SHP77 treated with DMSO at 0.1 percent for 48 hours (cell line): ENCODE data around the gene SHC3.

ENCODE experiments used
- DNase-seq: peaks from one replicate; lab custom pipeline; 2025; lab: John Stamatoyannopoulos, UW

The SHC3 gene

DNA sequence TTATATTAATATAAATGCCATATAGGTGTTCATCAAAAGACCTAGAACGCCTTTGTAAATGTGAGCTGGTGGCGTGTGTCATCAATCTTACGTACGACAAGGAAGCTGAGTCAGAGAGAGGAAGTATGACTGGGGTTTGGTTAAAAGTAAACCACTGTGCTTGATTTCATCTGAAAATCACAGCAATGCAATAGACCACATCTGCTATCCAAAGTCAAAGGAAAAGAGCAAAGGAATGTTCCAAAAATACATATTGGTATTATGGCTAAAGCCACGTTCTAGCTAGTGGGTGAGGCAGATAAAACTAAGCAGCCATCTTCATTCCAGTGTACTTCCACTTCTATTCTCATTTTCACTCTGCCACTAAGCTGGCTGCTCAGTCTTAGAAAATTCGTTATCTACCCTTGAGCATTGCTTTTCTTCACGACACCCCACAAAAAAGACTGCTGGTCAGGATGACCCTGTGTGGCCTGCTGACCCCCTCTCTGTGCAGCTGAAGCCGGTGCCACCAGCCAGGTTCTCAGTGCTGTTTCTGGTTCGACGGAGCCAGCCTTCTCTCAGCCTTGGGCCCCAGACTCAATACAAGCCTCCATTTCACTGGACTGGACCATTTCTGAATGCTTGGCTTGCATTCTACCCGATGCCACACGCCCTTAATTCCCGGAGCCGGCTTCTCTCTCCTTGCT is 23.8 kb downstream of the SHC3 start:
- no peak for DNase-seq

DNA sequence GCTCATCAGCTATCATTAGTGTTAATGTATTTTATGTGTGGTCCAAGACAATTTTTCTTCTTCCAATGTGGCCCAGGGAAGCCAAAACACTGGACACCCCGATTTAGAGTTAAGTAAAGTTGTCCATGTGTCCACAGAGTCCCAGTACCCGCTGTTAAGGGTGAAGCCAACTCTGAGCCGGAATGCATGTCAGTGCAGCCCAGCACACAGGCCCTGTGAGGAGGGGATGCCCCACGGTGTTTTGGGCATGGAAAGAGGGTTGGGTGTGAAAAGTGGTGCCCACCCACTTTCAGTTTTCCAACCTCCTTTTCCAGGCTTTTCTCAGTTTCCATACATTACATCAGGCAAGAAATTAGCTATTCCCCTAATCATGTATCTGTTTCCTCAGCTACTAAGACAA is 24.4 kb downstream of the SHC3 start:
- DNase-seq = no peak

DNA sequence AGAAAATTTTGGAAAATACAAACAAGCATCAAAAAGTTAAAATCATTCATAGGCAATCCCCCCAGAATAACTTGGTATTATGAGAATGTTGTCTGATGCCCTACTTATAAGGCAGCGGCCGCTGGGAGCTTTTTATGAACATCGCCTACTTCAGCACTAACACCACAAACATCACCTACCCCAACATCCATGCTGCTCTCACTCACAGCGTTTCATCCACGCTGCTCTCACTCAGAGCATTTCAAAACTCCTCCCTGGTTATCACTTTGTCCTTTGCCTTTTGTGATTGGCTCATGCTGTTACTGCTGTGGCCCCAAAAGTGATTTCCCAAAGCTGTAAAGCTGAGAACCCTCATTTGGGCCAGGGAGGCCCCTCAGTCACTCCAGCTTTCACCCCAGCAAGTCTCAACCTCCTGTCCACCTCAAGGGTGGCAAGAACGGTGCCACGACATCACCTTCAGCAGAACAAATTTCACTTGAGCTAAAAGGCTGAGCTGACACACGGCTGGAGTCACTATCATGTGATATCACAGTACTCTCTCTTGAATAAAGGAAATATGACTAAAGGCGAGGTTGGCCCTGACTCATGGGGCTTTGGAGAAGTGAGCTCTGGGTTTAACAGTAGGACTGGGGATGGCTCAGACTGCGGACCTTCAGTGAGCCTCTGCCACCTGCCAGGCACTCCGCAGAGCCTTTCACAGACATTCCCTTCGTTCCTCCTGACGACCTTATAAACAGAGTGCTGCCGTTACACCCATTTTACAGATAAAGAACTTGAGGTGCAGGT is 25.2 kb downstream of the SHC3 start:
- DNase-seq = no peak

DNA sequence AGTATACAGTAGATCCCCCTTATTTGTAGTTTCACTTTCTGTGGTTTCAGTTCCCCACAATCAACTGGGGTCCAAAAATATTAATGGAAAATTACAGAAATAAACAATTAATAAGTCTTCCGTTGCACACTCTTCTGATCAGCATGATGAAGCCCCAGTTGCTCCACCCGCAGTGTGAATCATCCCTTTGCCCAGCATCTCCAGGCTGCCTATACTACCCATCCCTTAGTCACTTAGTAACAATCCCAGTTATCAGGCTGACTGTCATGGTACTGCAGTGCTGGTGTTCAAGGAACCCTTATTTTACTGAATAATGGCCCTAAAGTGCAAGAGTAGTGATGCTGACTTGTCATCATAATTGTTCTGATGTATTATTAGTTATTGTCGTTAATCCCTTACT is 28.9 kb downstream of the SHC3 start:
- DNase-seq = no peak

DNA sequence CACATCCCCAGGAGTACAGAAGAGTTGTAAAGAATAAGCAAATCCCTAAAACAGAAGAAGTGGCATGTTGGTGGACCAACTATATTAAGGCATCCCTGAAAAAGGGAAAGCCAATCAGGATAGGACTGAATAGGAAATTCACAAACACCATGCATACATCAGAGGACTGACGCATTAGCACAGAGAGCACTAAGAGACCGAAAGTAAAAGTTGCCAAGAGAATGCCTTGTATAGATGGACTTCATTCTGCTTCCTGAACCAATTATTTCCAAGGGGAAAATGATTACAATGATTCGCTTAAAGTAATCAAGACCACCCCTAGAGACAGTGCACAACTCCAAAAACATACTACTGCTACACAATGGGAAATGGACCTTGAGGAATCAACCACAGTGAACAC is 33.5 kb downstream of the SHC3 start:
- DNase-seq = no peak

DNA sequence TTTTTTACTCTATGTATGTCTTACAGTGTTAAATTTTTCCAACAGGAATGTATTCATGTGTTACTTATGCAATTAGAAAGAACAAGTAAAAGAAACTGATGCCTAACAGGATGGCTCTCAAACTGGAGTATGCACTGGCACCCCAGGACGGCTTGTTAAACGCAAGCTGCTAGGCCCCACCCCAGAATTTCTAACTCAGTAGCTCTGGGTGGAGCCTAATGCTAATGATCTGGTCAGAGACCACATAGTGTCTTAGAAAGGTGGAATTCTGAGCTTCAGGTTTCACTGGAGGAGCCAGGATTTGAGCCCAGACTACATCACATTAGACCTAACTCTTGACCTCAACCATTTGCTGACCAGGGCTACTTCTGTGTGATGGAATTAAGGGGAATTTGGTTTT is 34.4 kb downstream of the SHC3 start:
- no peak for DNase-seq

DNA sequence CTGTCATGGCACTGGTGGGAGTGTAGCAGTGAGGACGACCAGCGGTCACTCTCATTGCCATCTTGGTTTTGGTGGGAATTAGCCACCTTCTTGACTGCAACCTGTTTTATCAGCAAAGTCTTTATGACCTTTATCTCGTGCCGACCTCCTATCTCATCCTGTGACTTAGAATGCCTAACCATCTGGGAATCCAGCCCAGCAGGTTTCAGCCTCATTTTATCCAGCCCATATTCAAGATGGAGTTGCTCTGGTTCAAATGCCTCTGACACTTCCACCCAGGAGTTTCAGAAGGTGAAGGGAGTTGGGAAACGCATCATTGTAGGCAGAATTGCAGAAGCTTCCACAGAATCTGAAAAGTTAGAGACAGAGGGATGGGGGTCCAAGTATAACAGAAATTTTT is 35.4 kb downstream of the SHC3 start:
- no peak for DNase-seq

DNA sequence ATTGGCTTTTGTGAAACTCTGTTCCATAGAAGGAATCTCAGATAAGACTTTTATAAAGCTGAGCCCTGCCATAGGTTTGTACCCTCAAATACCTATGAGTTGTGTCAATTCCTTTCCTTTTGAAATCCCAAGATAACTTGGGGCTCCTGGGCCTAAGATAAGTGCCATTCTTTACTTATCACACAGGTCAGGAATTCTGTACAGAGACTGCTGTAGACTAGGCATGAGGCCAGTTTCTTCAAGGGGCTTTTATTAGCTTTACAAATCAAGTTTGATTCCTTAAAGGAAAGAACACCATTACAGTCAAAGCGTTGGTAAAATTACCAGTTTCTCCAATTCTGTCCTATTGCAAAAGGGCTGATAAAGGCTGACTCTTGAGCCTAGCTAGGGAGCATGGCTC is 39.2 kb downstream of the SHC3 start:
- DNase-seq = no peak

DNA sequence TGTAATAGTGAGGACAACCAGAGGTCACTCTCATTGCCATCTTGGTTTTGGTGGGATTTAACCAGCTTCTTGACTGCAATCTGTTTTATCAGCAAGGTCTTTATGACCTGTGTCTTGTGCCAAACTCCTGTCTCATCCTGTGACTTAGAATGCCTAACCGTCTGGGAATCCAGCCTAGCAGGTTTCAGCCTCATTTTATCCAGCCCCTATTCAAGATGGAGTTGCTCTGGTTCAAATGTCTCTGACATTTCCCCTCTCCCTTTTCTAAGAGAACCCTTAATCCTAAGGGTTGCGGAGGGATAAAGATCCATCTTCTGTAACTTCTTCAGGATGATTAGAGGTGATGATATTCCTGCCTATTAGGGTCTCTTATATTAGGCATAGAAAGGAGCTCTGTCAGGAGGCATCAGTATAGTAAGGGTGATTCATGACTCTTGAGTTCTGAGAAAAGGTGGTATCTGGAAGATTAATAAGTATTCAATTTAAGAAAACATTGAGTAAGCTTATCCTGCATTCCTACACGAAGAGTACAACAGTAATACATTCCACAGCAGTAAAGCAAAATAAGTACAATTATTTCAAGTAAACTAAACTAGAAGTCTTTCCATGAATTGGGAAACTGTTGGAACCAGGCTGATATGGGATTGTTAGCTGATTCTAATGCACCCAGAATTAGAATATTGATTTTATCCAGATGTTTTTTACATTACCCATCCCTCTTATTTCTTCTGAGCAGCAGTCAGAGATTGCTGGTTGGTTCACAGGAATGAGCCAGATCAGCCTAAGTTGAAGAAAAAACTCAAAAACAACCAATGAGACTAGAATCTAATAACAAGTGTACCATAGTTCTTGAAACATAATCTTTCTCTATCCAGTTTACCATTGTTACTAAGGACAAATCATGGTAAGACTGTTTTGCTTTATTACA is 39.9 kb downstream of the SHC3 start:
- DNase-seq = no peak

DNA sequence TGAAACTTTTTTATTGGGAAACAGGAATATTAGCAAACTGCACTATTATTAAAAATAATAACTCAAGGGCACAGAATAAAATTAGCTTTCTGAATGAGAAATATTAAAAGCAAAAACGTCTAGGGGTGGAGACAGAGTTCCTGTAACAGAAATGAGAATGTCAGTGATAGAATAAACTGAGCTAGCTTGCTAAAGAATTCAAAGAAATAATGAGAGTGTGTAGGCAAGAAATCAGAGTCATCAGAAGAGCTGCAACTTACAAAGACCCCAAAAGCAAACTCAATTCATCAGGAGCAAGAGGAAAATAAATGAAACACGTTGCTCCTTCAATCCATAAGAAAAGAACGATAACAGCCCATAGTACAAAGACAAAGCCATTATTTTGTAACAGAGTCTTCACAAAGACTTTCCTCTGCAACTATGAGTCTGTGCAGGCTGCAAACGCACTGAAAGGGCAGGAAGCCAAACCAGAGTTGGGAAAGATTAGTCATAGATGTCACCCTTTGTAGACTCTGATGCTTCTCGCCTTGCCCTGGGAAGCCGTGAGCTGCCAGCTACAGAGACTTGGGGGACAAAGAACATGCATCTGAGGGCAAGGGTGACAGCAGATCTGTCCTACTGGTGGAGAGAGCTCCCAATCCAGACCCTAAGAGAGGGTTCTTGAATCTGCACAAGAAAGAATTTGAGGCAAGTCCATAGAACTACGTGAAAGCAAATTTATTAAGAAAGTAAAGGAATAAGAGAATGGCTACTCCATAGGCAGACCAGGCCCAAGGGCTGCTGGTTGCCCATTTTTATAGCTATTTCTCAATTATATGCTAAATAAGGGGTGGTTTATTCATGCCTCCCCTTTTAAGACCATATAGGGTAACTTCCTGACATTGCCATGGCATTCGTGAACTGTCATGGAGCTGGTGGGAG is 40.8 kb downstream of the SHC3 start:
- no peak for DNase-seq

DNA sequence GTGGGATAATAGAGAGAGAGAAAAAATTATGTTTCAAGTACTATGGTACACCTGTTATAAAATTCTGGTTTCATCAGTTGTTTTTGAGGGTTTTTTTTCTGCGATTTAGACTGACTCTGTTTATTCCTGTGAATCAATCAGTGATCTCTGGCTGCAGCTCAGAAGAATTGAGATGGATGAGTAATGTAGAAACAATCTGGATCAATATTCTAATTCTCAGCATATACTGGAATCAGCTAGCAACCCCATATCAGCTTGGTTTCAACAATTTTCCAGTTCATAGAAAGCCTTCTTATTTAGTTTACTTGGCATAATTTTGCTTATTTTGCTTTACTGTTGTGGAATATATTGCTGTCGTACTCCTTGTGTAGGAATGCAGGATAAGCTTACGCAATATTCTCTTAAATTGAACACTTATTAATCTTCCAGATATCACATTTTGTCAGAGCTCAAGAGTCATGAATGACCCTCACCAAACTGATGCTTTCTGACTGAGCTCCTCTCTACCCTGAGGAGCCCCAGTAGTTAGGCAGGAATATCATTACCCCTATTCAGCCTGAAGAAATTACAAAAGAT is 42.9 kb downstream of the SHC3 start:
- no peak for DNase-seq

DNA sequence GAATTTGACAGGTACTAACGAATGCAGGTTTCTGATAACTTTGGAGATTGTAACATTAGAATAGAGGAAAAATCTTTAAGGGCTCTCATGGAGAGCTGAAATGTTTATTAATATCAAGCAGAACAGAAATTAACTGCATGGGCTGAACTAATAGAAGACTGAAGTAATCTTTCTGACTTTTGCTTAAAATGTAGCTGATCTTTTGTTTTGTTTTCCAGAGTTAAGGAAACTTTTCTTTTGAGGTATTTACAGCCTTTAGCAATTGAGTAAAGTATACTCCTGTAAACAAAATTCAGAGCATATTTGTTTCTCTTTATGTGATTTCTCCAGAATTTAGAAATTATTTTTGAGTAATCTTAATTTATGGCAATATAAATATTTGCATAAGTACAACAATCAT is 43.9 kb downstream of the SHC3 start:
- no peak for DNase-seq

DNA sequence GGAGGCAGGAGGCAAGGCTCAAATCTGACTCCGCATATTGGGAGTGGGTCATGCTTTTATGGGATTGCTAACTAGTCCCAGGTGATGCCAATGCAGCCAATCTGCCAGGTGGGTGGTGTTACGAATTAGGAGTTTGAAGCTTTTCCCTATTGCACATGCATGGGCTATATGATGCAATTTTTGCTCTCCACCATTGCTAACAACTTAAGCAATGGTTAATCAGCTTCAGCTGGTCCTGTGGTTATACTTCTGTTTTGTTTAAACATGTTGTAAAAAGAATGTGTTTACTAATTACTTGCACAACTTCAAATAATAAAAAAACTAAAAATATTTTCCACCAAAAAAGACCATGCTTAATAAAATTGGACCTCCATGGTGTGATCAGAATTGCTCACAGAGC is 55.7 kb downstream of the SHC3 start:
- DNase-seq = no peak

DNA sequence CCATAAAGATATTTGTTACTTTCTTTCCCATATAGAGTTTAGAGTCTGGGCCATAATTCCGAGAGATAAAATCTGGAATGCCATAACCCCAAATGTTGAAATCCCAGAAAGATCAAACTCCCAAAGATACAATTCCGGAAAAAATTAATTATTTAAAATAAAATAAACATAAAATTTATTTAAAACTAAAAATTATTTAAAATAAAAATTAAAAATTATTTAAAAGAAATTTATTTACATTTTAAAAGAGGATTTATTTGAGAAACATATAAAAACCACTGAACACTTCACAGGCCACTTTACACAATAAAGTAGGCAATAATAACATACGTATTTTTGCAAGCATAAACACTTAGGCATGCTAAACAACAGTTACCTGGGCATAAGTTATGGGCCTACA is 57.9 kb downstream of the SHC3 start:
- DNase-seq = no peak

DNA sequence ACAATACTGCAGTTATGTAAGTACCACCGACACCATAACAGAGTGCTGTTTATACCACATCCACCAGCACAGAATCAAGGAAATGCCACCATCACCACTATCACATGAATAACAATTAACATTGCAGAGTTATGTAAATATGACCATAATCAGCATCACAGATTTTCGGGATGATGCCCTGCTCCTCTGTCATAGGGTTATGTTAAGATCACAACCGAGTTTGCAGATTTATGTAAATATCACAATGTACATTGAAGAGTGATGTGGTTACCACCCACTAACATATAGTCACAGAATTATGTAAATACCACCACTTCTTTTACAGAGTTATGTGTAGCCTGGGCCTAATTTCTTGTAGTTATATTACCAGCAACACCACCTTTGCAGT is 61.8 kb downstream of the SHC3 start:
- no peak for DNase-seq

DNA sequence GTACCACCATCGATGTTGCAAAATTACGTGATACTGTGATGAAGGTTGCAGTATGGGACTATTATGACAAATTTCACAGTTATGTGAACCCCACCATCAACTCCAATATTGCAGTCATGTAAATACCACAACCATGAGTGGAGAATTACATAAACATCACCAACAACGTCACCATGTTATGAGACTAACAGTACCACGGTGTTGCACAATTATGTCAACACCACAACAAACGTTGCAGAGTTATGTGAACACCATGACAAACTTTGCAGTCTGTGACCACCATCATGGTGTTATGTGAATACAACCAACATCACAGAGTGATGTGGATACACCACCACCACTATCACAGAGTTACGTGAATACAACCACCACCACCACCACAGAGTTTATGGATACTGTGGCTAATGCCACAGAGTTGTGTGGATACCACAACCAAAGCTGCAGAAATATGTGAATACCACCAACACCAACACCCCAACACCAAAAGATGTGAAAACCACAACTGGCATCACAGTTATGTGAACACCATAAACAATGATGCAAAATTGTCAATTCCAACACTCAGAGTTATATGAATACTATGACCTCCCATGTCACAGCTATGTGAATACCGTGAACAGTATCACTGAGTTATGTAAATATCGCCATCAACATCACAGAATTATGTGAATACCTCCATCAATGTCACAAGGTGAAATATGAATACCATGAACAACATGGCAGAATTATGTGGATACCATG is 62.4 kb downstream of the SHC3 start:
- DNase-seq = no peak

DNA sequence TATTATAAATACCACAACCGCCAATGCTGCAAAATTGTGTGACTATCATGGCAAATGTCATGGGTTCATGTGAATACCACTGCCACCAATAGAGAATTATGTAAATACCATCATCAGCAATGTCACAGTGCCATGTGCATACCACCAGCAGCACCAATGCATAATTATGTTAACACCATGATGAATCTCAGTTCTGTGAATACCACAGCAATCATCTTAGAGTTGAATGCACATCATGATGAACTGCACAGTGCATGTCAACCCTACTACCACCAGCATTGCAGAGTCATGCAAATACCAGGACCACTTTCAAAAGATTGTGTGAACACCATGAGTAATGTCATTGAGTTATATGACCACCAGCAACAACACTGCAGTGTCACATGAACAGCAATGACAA is 63.2 kb downstream of the SHC3 start:
- DNase-seq = no peak

DNA sequence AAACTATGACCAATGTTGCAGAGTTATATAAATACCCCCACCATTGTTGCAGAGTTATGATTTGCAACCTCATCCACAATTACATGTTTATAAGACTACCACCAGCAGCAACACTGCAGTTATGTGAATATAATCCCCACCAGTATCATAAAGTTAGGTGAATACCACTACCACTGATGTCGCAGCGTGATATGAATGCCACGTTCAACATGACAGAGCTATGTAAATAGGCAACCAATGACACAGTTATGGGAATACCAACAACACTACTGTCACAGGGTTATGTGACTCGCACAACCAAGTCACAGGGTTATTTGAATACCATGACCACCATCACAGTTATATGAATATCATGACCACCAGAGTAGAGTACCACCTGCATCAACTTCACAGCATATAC is 63.9 kb downstream of the SHC3 start:
- no peak for DNase-seq

DNA sequence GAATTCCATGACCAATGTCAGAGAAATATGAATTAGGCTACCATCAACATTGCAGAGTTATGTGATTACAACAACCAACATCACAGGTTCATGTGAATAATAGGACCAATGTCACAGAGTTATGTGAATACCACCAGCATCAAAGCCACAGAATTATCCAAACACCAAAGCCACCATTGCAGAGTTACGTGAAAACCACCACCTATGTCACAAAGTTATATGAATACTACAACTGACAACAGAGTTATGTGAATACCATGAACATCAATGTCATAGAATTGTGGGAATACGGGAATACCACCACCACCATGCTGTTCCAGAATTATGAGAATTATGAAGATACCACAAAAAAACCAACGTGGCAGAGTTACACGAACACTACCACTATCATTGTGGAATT is 64.8 kb downstream of the SHC3 start:
- no peak for DNase-seq

DNA sequence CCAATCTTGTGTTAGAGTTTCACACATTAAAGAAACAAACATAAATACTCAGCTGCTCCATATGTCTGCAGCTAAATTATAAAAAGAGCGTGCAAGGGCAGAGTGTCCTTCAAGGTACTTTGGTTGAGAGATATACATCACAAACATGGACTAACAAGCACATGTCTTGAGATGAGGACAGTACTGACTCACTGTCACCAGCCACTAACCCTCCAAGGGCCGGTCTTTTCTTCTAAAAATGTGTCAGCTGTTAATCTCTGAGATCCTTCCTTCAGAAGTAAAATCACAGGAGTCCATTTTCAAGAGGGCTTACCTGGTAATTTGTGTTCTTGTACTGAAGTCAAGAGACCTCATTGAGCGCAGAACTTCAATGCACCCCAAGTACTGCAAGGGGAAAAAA is 66.4 kb downstream of the SHC3 start:
- DNase-seq = no peak

DNA sequence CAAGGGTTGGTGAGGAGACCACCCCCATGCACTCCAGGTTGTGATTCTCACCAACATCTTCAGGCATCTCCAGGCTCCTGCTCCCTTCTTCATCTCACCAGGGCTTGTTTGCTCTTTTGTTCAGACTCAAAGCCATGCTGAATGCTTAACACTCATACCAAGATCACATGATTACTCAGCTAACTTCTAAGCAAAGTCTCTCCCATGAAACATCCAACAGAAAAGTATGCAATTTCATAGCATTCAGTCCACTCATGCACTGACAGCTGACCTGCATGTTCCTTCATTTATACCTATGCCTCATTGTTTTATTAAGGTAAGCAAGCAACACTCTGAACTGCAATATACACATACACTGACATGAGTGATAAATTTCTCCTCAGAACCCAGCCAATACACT is 69.0 kb downstream of the SHC3 start:
- DNase-seq = no peak
